Endothelial cell of umbilical vein (primary cell): ENCODE data around the gene TRMT1. TPM values are rescaled to one million over a fixed set of nuclear protein-coding genes. Genes with fewer than 3 reads are reported as not detected.

Experiments used
- BruUV-seq: library from RNA; stranded (reverse); fragments of 400-500 nt; replicated peaks from 2 replicates; lab custom pipeline; 2021; lab: Mats Ljungman, UMichigan
- CTCF ChIA-PET: fragments of 300-600, 350-600 bp; sonication (Branson Sonifier 250); formaldehyde crosslinking; loops from one replicate; lab custom pipeline; 2021; ENCODE audit warnings: antibody characterized with exemption, inconsistent platforms; lab: Charles Lee
- POLR2A ChIA-PET: fragments of 300-600, 350-600 bp; sonication (Branson Sonifier 250); formaldehyde crosslinking; loops from one replicate; lab custom pipeline; 2021; ENCODE audit warnings: antibody characterized with exemption, inconsistent platforms; lab: Charles Lee
- DNase-seq: peaks from one replicate; pipeline ENCODE4 v3.0.0-alpha.2; 2011; ENCODE audit warnings: low read depth, low spot score
- FAIRE-seq: peaks from 2 replicates; lab custom pipeline; 2011; peaks lifted over from hg19 to GRCh38; lab: Jason Lieb, UNC
- H2AFZ ChIP-seq: 2 replicates; pipeline ENCODE4 v1.6.0; 2012; ENCODE audit warnings: low read depth, low read length, control low read depth, inconsistent platforms
- H3K27ac ChIP-seq: 2 replicates; pipeline ENCODE4 v1.5.1; 2011; ENCODE audit warnings: low read depth, mild to moderate bottlenecking, control low read depth, low read length, moderate library complexity; ENCODE audit not compliant: insufficient read depth
- H3K27me3 ChIP-seq, 2 experiments: 2 replicates each; pipeline versions ENCODE4 v1.6.0 to v1.6.1; 2011; ENCODE audit warnings: low read length in 2 of 2, mixed read lengths in 1 of 2; ENCODE audit not compliant: control insufficient read depth in 2 of 2, insufficient read depth in 2 of 2
- H3K36me3 ChIP-seq, 2 experiments: 2 replicates in 1 of 2; 3 replicates in 1 of 2; pipeline ENCODE4 v1.5.1; 2011; ENCODE audit warnings: low read length in 2 of 2, mild to moderate bottlenecking in 1 of 2, moderate library complexity in 1 of 2; ENCODE audit not compliant: control insufficient read depth in 2 of 2, insufficient read depth in 2 of 2; ENCODE audit errors: extremely low read depth in 1 of 2
- H3K4me1 ChIP-seq: 3 replicates; pipeline ENCODE4 v1.5.1; 2011; ENCODE audit warnings: mild to moderate bottlenecking, low read length; ENCODE audit not compliant: control insufficient read depth, insufficient read depth; ENCODE audit errors: extremely low read depth
- H3K4me2 ChIP-seq: 2 replicates; pipeline ENCODE4 v1.6.1; 2011; ENCODE audit warnings: low read length, control low read depth, mixed read lengths; ENCODE audit not compliant: insufficient read depth
- H3K4me3 ChIP-seq, 3 experiments: fragments of 200-600 bp in 1 of 3; sonication (generic), shearing (Covaris generic) in 1 of 3; replicated peaks in 1 of 3; 2 replicates each; pipeline ENCODE4 v1.5.1; 2011 to 2016; ENCODE audit warnings: control low read depth in 3 of 3, low read length in 3 of 3, mild to moderate bottlenecking in 2 of 3, inconsistent platforms in 1 of 3, low read depth in 1 of 3, moderate library complexity in 1 of 3; ENCODE audit not compliant: insufficient read depth in 1 of 3
- H3K79me2 ChIP-seq: 2 replicates; pipeline ENCODE4 v1.6.0; 2012; ENCODE audit warnings: low read length, inconsistent platforms; ENCODE audit not compliant: control insufficient read depth, insufficient read depth
- H3K9ac ChIP-seq: replicated peaks from 2 replicates; pipeline ENCODE3; 2011; ENCODE audit warnings: low read length, control low read depth; ENCODE audit not compliant: insufficient read depth; ENCODE audit errors: extremely low read depth
- H3K9me1 ChIP-seq: replicated peaks from 3 replicates; pipeline ENCODE4 v1.6.0; 2011; ENCODE audit warnings: mild to moderate bottlenecking, low read length; ENCODE audit not compliant: control insufficient read depth, insufficient read depth; ENCODE audit errors: extremely low read depth
- H3K9me3 ChIP-seq: replicated peaks from 2 replicates; pipeline ENCODE4 v1.5.1; 2012; ENCODE audit warnings: low read length, inconsistent platforms; ENCODE audit not compliant: control insufficient read depth, insufficient read depth
- H4K20me1 ChIP-seq: replicated peaks from 2 replicates; pipeline ENCODE3; 2011; ENCODE audit warnings: mild to moderate bottlenecking, low read length; ENCODE audit not compliant: control insufficient read depth, insufficient read depth; ENCODE audit errors: extremely low read depth
- EZH2 ChIP-seq: IDR thresholded peaks from 2 replicates; pipeline ENCODE4 v1.6.1; 2012; ENCODE audit warnings: borderline replicate concordance, low read depth, mild to moderate bottlenecking, moderate library complexity, low read length, inconsistent platforms; ENCODE audit not compliant: severe bottlenecking
- FOS ChIP-seq: IDR thresholded peaks from 2 replicates; pipeline ENCODE4 v1.6.1; 2011; ENCODE audit warnings: mild to moderate bottlenecking, low read length, moderate library complexity, borderline replicate concordance; ENCODE audit not compliant: insufficient read depth
- GATA2 ChIP-seq: IDR thresholded peaks from 2 replicates; pipeline ENCODE4 v1.7.0; 2011; ENCODE audit warnings: low read depth, mild to moderate bottlenecking, moderate library complexity, mixed read lengths, low read length; ENCODE audit not compliant: insufficient read length, insufficient read depth
- JUN ChIP-seq: IDR thresholded peaks from 2 replicates; pipeline ENCODE4 v1.6.1; 2011; ENCODE audit warnings: borderline replicate concordance, low read depth; ENCODE audit not compliant: insufficient read length, insufficient read depth
- MYC ChIP-seq: IDR thresholded peaks from one replicate; pipeline ENCODE4 v1.6.1; 2011; ENCODE audit warnings: mild to moderate bottlenecking, low read depth, low read length
- POLR2A ChIP-seq: IDR thresholded peaks from 2 replicates; pipeline ENCODE4 v1.6.1; 2012; ENCODE audit warnings: low read depth, mild to moderate bottlenecking, control low read depth, low read length
- POLR2AphosphoS5 ChIP-seq: IDR thresholded peaks from 2 replicates; pipeline ENCODE4 v1.6.1; 2012; ENCODE audit warnings: low read depth, mild to moderate bottlenecking, control low read depth, low read length, moderate library complexity; ENCODE audit not compliant: insufficient read depth
- dilution Hi-C: fragments of 300-500 bp; cut with MboI; formaldehyde crosslinking; loops from one replicate; pipeline ENCODE4 v1.15.0; 2019; ENCODE audit warnings: low sequenced_read_pairs; ENCODE audit not compliant: extremely low pct_ligation_motif_present
- intact Hi-C: fragments of 100-400 bp; cut with micrococcal nuclease; formaldehyde crosslinking; loops from one replicate; pipeline ENCODE4 v1.10.0; 2022
- polyA plus RNA-seq, 4 experiments: library from polyadenylated mRNA; depleted of rRNA in 3 of 4; stranded (reverse) in 3 of 4; unstranded in 1 of 4; fragments of >200 nt; gene quantifications; 2 replicates each; pipeline versions ENCODE4 v1.2.1 to v1.2.3, GENCODE V29; 2011 to 2012; ENCODE audit warnings: missing spikeins in 1 of 4
- total RNA-seq: library from RNA; stranded (reverse); gene quantifications from 2 replicates; pipeline ENCODE4 v1.2.3, GENCODE V29; 2021
- TF ChIP-seq, protein P1 (sequence below), 2 donors: IDR thresholded peaks; 1 replicate in 1 of 2; 2 replicates in 1 of 2; pipeline ENCODE4 v1.5.1; 2011; ENCODE audit warnings: low read length in 2 of 2, mild to moderate bottlenecking in 2 of 2, moderate library complexity in 2 of 2, control low read depth in 1 of 2, inconsistent platforms in 1 of 2, low read depth in 1 of 2; ENCODE audit not compliant: insufficient read depth in 1 of 2; ENCODE audit errors: extremely low read depth in 1 of 2
- TF ChIP-seq, protein P2 (sequence below): IDR thresholded peaks from 2 replicates; pipeline ENCODE4 v1.6.1; 2011; ENCODE audit not compliant: insufficient read depth, insufficient read length

Gene TRMT1
- total and polyA plus RNA-seq, 2 donors (not counting 3 experiments of a cell fraction or from before 2014, with no cell fraction given) = 46.3 to 53.0 TPM

DNA sequence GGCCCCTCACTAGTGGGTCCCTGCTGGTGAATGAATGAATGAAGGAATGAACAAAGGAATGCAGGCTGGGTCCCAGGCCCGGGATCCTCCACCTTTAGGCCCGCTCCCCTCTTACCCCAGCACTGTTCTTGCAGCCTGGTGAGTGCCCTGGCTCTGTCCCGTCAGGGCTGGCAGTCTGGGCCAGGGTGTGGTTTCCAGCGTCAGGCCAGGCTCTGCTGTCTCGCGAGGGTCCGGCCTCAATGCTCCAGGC lies 14.2 kb downstream of the TRMT1 start:
- H4K20me1 ChIP-seq = no peaks in the 10 kb centered on the region
- no peaks in the 10 kb centered on the region for H3K9me1 ChIP-seq
- DNase-seq = no peak
- no peaks in the 10 kb centered on the region for H3K27me3 ChIP-seq
- peaks cover 3 to 4% of the 10 kb centered on the region in 2 experiments for H3K36me3 ChIP-seq
- H3K4me3 ChIP-seq = peak overlapping the region; percentile 63 to 95 (median 85)
- dilution Hi-C loops (no loop called here), intact Hi-C loops (loop anchor here (1.0 to 5.0 kb wide), 5 partner anchors 14 to 905 kb away; partner anchors contain the start of genes RFX1 and TRMT1)
- peaks cover 48% of the 10 kb centered on the region for H3K4me1 ChIP-seq
- BruUV-seq = no TSS peak
- POLR2A ChIA-PET = no interaction called here
- TF ChIP-seq FOS (no peak), MYC (no peak), POLR2AphosphoS5 (no peak), GATA2 (no peak), JUN (no peak), EZH2 (no peak), POLR2A (no peak)
- TF ChIP-seq, protein P1, sequence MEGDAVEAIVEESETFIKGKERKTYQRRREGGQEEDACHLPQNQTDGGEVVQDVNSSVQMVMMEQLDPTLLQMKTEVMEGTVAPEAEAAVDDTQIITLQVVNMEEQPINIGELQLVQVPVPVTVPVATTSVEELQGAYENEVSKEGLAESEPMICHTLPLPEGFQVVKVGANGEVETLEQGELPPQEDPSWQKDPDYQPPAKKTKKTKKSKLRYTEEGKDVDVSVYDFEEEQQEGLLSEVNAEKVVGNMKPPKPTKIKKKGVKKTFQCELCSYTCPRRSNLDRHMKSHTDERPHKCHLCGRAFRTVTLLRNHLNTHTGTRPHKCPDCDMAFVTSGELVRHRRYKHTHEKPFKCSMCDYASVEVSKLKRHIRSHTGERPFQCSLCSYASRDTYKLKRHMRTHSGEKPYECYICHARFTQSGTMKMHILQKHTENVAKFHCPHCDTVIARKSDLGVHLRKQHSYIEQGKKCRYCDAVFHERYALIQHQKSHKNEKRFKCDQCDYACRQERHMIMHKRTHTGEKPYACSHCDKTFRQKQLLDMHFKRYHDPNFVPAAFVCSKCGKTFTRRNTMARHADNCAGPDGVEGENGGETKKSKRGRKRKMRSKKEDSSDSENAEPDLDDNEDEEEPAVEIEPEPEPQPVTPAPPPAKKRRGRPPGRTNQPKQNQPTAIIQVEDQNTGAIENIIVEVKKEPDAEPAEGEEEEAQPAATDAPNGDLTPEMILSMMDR (IDR thresholded peaks at IDR 0.05; ENCODE audit: extremely low read depth in 1 of 2, insufficient read depth in 1 of 2, low read depth in 1 of 2, low read length in 2 of 2) = no peak
- TF ChIP-seq, protein P2, sequence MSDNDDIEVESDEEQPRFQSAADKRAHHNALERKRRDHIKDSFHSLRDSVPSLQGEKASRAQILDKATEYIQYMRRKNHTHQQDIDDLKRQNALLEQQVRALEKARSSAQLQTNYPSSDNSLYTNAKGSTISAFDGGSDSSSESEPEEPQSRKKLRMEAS = no peak
- peak overlapping the region; percentile 96 for H3K4me2 ChIP-seq
- peak overlapping the region; percentile 76 for H3K27ac ChIP-seq
- no peak for FAIRE-seq
- no peaks in the 10 kb centered on the region for H3K9me3 ChIP-seq
- no peak overlapping the region for H2AFZ ChIP-seq
- CTCF ChIA-PET = interaction anchor here (2.3 to 2.5 kb wide), 2 partner anchors 48 to 125 kb away, joined by 15 to 22 read pairs; partner anchors contain the start of genes IER2 and STX10
- peaks cover 30% of the 10 kb centered on the region for H3K79me2 ChIP-seq
- peak overlapping the region; percentile 96 for H3K9ac ChIP-seq
